ENCODE data around the gene ALDH16A1.

GRCh38 chr19:49432141-49433073 lies 20.6 kb upstream of the ALDH16A1 start:
- TF ChIP-seq EZH2 (IDR thresholded peaks at IDR 0.05; ENCODE audit: borderline replicate concordance) (peak; percentile 93), CTCF (IDR thresholded peaks at IDR 0.05; ENCODE audit: poor library complexity) (no peak)
